Sigmoid colon (tissue), 4 donors: ENCODE measurements around the gene BLOC1S3.

Experiments used
- POLR2A ChIP-seq, 2 donors: fragments of 450-650 bp; IDR thresholded peaks; one replicate each; pipeline ENCODE4 v1.6.1; 2016; ENCODE audit warnings: antibody characterized with exemption in 2 of 2, mild to moderate bottlenecking in 2 of 2, moderate library complexity in 2 of 2
- POLR2AphosphoS5 ChIP-seq, 4 donors: sonication (generic); formaldehyde crosslinking; IDR thresholded peaks; one replicate each; pipeline ENCODE4 v1.6.1; 2017; ENCODE audit warnings: antibody characterized with exemption in 4 of 4
- TF ChIP-seq, protein P1 (sequence below), 4 experiments: fragments of 450-650 bp in 3 of 4; fragments of 200-600 bp in 1 of 4; IDR thresholded peaks; one replicate each; pipeline ENCODE4 v1.5.1; 2016 to 2019; ENCODE audit warnings: antibody characterized with exemption in 4 of 4, mild to moderate bottlenecking in 3 of 4, moderate library complexity in 2 of 4

DNA sequence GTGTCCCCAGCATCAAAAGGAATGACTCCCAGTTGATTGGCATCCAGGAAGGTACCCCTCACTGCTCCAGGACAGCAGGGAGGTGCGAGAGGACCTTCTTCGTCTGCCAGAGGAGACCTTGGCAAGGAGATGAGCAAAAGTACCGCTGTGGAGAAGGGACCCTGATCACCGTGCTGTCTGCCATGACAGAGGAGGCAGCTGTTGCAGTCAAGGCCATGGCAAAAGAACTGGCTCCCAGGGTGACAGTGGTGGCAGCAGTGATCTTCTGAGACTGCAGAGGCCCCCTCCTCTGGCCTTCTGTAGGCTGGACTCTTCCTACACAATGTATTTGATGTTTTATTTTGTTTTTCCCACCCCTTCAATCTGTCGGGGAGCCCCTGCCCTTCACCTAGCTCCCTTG lies 49.8 kb upstream of the BLOC1S3 start:
- TF ChIP-seq, protein P1, sequence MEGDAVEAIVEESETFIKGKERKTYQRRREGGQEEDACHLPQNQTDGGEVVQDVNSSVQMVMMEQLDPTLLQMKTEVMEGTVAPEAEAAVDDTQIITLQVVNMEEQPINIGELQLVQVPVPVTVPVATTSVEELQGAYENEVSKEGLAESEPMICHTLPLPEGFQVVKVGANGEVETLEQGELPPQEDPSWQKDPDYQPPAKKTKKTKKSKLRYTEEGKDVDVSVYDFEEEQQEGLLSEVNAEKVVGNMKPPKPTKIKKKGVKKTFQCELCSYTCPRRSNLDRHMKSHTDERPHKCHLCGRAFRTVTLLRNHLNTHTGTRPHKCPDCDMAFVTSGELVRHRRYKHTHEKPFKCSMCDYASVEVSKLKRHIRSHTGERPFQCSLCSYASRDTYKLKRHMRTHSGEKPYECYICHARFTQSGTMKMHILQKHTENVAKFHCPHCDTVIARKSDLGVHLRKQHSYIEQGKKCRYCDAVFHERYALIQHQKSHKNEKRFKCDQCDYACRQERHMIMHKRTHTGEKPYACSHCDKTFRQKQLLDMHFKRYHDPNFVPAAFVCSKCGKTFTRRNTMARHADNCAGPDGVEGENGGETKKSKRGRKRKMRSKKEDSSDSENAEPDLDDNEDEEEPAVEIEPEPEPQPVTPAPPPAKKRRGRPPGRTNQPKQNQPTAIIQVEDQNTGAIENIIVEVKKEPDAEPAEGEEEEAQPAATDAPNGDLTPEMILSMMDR (IDR thresholded peaks at IDR 0.05) = no peak
- no peak for TF ChIP-seq POLR2A (IDR thresholded peaks at IDR 0.05)
- TF ChIP-seq POLR2AphosphoS5 (IDR thresholded peaks at IDR 0.05) = no peak
